NCI-H2171 (cell line): ENCODE measurements around the gene POGK.
"Not testable (repeated sequence)": the region's sequence is repeated elsewhere in the genome, so short reads cannot be mapped to it uniquely, and the experiment has no call there.

Source experiments
- DNase-seq: peaks from one replicate; lab custom pipeline; 2025; lab: John Stamatoyannopoulos, UW

Gene POGK, protein sequence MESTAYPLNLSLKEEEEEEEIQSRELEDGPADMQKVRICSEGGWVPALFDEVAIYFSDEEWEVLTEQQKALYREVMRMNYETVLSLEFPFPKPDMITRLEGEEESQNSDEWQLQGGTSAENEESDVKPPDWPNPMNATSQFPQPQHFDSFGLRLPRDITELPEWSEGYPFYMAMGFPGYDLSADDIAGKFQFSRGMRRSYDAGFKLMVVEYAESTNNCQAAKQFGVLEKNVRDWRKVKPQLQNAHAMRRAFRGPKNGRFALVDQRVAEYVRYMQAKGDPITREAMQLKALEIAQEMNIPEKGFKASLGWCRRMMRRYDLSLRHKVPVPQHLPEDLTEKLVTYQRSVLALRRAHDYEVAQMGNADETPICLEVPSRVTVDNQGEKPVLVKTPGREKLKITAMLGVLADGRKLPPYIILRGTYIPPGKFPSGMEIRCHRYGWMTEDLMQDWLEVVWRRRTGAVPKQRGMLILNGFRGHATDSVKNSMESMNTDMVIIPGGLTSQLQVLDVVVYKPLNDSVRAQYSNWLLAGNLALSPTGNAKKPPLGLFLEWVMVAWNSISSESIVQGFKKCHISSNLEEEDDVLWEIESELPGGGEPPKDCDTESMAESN

GRCh38 chr1:166838766-166839599, at the start of gene POGK:
TSS of gene POGK (plus strand) at chr1:166839475. CDS start at chr1:166840957, 1,482 bp downstream.
- DNase-seq: peak; percentile 87

DNA sequence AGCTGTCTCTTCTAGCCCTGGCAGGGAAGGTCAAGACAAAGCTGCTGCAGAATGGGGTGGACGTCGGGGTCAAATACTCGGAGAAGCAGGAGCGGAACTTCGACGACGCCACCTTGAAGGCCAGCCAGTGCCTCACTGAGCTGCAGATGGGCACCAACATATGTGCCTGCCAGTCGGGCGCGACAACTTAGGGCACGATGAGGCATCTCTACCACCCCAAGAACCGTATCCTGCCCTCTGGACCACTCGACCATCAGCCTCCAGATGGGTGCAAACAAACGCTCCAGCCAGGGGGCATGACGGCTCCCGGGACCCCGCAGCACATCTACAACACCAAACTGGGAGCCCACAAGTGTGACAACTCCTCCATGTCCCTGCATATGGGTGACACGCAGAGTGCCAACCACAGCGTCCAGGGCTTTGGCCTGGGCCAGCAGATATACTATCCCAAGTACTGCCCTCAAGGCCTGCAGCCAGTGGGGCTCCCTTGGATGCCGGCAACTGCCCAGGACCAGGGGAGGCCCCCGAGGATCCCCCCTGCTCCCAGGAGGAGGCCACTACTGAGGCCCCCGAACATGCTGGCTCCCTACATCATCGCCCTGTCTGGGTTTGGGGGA, 42.5 kb upstream of the POGK start:
- no peak for DNase-seq

DNA sequence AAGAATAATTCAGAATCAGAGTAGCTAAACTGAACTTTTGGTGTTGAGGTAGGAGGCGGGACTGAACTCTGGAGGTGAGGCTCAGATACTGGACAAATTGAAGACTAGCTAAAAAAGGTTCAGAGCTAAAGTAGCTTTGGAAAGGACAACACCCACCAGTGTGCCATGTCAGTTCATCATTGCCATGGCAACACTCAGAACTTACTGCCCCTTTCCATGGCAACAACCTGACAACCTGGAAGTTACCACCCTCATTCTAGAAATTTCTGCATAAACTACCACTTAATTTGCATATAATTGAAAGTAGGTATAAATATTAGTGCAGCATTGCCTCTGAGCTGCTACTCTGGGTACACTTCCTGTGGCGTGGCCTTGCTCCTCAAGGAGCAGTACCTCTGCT, 30.3 kb upstream of the POGK start:
- DNase-seq: no peak

- DNase-seq: no peak
These were observed 27.6 kb upstream of the POGK start for GRCh38 chr1:166811691-166812090.

DNA sequence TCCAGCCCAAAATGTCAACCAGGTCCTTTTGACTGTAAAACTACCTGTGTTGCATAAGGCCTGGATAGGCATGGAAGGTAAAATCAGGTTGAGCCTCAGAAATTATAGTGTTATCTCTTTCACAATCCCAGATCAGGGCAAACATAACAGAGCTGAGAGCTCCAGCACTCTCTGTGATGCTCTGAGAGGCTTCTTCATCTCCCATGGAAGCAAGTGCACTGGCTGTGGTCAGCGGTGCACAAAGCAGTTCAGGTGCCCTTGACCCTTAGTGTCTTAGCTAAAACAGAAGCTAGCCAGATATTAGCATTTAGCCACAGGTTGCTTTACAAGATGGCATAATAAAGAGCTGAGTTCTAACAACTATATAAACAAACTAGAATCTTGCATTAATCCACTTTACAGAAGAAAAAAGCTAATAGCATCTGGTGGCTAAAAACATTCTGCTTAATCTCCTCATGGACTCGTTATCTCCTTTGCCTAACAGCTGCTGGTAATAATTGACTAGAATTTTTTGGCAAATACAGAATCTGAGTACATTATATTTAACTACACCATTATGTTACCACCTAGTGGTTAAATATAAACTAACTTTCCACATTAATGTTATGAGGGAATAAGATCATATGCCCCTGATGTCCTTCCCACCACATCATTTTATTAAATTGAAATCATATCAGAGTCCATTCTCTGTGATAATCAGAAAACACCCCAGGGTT, 25.6 kb upstream of the POGK start:
- DNase-seq: no peak

DNA sequence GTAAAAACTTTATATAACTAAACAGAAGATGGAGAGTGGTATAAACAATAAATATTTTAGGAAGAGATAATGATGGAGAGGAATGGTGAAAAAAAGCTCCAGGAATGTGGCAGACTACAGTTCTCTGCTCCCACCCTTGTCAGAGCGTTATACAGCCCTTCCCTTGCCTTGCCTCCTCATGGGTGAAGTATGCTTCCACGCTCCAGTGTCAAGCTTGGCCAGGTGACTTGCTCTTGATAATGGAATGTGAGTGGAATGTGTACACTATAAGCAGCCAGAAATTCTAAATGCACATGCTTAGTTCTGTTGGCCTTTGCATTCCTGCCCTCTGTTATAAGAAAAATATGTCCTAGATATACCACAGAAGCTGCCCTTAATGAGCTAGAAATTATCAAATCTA, 24.7 kb upstream of the POGK start:
- DNase-seq: no peak

DNA sequence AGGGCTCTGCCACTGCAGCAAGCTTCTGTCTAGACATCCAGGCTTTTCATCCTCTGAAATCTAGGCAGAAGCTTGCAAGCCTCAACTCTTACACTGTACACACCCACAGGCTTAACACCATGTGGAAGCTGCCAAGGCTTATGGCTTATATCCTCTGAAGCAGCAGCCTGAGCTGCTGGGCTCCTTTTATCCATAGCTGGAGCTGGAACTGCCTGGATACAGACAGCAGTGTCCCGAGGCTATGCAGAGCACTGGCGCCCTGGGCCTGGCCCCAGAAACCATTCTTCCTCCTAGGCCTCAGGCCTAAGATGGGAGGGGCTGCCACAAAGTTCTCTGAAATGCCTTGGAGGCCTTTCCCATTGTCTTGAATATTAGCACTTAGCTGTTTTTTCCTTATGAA, 19.3 kb upstream of the POGK start:
- no peak for DNase-seq

GRCh38 chr1:166822385-166822784, 16.9 kb upstream of the POGK start:
- no peak for DNase-seq

DNA sequence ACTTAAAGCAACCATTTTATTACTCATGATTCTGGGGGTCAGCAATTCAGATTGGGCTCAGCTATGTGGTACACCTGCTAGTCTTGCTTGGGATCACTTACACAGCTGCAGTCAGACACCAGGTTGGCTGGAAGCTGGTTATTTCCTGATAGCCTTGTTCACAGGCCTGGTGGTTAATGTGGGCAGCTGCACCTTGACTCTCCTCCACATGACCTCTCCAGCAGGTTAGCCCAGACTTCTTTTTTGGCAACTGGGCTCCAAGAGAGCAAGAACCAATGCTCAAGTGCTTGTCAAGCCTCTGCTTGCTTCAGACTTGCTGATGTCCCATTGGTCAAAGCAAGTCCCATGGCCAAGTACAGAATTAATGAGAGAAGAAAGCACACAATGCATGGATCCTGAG, 11.8 kb upstream of the POGK start:
- no peak for DNase-seq

DNA sequence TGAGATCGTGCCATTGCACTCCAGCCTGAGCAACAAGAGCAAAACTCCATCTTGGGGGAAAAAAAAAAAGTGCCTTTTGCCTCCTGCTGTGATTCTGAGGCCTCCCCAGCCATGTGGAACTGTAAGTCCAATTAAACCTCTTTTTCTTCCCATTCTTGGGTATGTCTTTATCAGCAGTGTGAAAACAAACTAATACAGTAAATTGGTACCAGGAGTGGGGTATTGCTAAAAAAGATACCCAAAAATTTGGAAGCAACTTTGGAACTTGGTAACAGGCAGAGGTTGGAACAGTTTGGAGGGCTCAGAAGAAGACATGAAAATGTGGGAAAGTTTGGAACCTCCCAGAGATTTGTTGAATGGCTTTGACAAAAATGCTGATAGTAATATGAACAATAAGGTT, 9.5 kb upstream of the POGK start:
- not testable (repeated sequence) for DNase-seq

- DNase-seq: no peak
These were observed 2.5 kb upstream of the POGK start for GRCh38 chr1:166836733-166837132.

- DNase-seq: peak; percentile 36
These were observed 479 bp downstream of the POGK start for GRCh38 chr1:166839600-166840308.

GRCh38 chr1:166840309-166841274, 1.3 kb downstream of the POGK start:
- DNase-seq: no peak

- DNase-seq: no peak
These were observed 4.0 kb downstream of the POGK start for GRCh38 chr1:166843322-166843721.

DNA sequence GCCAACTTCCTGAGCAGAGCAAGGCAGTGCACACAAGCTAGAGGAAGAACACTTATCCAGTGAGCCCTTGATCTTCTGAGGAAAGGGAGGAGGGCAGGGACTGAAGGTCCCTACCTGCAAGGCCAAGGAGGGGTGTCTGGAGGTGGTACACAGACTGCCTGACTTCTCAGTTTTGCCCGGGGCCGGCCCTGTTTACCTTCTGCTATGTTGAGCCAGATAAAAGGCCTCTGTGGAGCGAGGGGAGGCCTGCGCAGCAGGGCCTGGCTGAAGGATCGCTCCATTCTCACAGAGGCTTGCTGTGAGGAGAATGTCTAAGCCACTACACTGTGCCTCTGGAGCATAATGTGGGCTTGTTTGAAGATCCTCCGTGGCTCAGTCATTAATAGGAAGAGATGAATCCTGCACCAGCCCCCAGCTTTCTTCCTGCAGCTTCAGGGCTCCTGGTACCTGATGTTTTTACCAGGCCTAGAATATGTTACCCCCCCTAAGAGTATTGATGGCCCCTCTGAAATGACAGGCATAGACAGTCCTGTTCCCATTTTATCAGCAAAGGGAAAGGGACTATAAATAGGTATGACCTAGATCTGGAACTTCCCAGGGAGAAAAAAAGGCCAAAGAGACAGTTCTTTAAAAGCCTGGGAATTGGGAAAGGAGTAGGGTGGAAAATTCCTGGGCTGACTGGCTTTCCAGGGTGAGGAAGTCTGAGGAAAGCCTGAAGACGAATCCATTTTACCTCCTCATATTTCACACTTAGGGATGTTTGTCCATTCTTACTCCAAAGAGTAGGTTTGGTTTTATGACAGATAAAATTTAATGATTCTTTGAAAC, 4.7 kb downstream of the POGK start:
- DNase-seq: no peak

GRCh38 chr1:166844791-166845190, 5.5 kb downstream of the POGK start:
- no peak for DNase-seq

DNA sequence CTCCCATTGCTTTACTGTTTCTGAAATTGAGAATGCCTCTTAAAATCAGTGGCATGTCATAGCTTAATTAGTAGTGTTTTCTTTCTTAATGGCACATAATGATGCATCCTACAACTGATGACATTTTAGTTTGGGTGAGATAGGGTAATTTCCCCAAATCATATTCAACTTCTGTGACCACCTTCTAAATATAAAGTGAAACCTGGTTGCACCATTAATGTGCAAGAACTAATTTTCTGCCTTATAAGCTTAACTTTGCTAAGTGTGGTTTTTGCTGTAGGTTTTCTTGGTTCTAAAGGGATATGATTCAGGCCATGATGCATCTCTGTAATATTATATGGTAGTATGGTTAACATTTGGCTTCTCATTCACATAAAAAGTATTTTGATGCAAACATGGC, 8.9 kb downstream of the POGK start:
- DNase-seq: no peak

DNA sequence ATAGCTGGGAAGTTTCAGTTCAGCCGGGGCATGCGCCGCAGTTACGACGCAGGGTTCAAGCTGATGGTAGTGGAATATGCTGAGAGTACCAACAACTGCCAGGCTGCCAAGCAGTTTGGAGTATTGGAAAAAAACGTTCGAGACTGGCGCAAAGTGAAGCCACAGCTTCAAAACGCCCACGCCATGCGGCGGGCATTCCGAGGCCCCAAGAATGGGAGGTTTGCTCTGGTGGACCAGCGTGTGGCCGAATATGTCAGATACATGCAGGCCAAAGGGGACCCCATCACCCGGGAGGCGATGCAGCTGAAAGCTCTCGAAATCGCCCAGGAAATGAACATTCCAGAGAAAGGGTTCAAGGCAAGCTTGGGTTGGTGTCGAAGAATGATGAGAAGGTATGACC, 9.9 kb downstream of the POGK start:
- no peak for DNase-seq

DNA sequence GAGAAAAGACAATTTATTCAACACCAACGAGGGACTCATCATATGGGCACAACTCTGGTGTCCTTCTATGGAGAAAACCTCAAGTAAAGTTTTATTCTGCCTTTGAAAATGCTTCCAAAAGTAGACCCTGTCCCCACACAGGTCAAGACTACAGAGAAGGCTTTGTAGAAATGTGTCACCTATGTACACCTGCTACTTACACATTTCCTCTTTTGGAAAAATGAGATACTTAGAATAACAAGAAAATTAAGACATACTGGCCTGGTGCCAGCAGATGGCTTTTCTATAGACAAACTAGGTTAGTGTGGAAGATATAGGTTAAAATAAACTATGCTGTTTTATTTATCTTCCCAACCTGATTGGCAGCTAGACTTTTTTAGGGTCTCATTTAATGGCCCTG, 13.6 kb downstream of the POGK start:
- DNase-seq: no peak
